Adrenal gland (tissue), 5 donors: ENCODE data around the gene GPRIN3.

Experiments
- CTCF ChIP-seq, 6 experiments: fragments of 450-650 bp in 4 of 6; fragments of 200-600 bp in 2 of 6; sonication (generic) in 1 of 6; IDR thresholded peaks; 1 replicate in 5 of 6; 2 replicates in 1 of 6; pipeline versions ENCODE4 v1.5.1 to v1.8.0; 2016 to 2021; ENCODE audit warnings: antibody characterized with exemption in 6 of 6, mild to moderate bottlenecking in 2 of 6, moderate library complexity in 1 of 6
- POLR2A ChIP-seq, 2 donors: fragments of 450-650 bp; IDR thresholded peaks; one replicate each; pipeline ENCODE4 v1.6.1; 2017; ENCODE audit warnings: antibody characterized with exemption in 2 of 2, mild to moderate bottlenecking in 2 of 2, moderate library complexity in 1 of 2
- donor health status: DM: no; HTN: no; CAD: no.

GRCh38 chr4:89311433-89311832, 3.8 kb upstream of the GPRIN3 start:
- TF ChIP-seq POLR2A (IDR thresholded peaks at IDR 0.05) (no peak), CTCF (IDR thresholded peaks at IDR 0.05) (no peak)
